ENCODE measurements around the gene CHRNA9.

- TF ChIP-seq CTCF (IDR thresholded peaks at IDR 0.05): no peak
- no peak for TF ChIP-seq POLR2A (IDR thresholded peaks at IDR 0.05)
These were observed 38.5 kb downstream of the CHRNA9 start for GRCh38 chr4:40373636-40374035.

All from vagina (tissue), 2 donors.